ENCODE results near the gene ALOX15B.
"Not testable (repeated sequence)": the region's sequence is repeated elsewhere in the genome, so short reads cannot be mapped to it uniquely, and the experiment has no call there.

Gene ALOX15B

GRCh38 chr17:8062435-8062806, 23.6 kb downstream of the ALOX15B start:
- DNase-seq (ENCODE audit: low read depth in 3 of 3), result no peak

GRCh38 chr17:8062807-8063483, 24.1 kb downstream of the ALOX15B start:
- no peak for DNase-seq (ENCODE audit: low read depth in 3 of 3)

- DNase-seq (ENCODE audit: low read depth in 3 of 3), result no peak
These were observed 25.1 kb downstream of the ALOX15B start for GRCh38 chr17:8063761-8064534.

DNA sequence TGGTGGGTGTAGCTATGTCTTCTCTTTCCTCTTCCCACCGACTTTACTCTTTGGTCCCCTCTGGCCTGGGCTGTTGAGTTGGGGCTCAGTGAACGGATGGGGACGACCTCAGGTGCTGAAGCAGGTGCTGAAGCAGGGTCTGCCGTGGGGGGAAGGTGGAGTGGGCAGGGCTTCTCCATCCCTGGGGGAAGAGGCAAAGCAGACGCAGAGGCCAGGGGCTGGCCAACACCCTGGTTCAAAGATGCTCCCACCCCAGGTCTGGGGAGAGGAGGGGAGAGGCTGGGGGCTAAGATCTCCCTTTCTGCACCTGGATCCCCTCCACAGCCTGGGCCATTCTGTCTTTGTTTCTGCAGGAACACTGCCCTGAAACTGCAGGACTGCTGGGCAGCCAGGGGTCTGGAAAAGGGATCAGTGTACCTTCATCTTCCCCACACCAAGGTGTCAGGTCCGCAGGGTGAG, 25.7 kb downstream of the ALOX15B start:
- no peak for DNase-seq (ENCODE audit: low read depth in 3 of 3)

DNA sequence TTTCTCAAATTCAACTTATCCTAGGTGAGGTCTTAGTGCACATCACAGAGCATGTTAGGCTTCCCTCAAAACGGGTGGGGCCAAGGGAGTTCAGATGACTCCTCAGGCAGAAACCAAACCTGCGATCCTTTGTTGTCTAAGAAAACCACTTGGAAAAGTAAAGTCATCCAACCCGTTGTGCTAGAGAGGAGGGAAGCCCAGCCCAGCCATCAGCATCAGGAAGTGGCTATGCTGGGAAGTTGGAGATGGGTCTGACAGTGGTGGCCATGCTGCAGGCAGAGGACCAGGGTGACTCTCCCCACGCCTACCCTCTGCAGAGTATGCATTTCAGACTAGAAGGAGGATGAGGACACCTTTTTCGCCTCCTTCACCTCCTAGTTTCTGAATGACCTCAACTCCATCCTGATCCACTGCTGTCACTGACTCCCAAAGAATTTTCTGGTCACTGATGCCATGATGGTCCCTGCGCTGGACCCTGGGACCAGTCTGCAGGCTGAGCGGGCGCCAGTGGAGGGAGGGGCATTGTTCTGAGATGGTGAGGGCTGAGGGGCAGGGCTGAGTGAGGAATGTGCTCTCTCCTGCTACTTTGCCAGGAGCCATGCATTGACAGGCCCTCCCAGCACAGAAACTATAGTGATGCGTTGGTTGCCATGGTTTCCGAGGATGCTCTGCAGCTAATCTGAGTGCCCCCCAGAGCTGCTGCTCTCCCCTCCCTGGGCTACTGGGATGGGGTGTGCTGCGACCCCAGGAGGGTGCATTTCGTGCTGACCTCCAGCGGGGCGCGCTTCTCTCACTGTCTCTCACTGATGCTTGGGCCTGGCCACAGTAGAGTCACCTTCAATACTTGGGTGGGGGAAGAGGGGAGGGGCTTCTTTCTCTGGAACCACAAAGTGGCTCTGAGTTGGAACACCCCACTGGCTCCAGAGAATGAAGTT, 28.2 kb downstream of the ALOX15B start:
- no peak for DNase-seq (ENCODE audit: low read depth in 3 of 3)

DNA sequence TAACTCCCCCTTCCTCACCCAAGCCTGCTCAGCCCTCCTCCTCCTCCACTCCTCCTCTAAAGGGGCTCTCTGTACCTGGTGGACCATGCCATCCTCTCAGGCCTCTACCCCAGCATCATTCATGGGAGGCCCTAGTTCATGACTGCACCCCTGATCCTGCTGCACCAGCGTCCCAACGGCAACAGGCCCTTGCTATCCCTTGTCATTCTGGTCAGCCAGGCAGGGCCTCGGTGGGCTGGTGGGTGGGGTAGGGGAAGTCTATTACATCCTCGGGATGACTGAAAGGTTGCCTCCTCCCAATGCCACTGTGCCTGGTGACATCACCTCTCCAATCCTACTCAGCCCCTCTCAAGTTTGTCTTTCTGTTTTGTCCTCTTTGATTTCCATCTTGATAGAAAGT, 28.9 kb downstream of the ALOX15B start:
- no peak for DNase-seq (ENCODE audit: low read depth in 3 of 3)

DNA sequence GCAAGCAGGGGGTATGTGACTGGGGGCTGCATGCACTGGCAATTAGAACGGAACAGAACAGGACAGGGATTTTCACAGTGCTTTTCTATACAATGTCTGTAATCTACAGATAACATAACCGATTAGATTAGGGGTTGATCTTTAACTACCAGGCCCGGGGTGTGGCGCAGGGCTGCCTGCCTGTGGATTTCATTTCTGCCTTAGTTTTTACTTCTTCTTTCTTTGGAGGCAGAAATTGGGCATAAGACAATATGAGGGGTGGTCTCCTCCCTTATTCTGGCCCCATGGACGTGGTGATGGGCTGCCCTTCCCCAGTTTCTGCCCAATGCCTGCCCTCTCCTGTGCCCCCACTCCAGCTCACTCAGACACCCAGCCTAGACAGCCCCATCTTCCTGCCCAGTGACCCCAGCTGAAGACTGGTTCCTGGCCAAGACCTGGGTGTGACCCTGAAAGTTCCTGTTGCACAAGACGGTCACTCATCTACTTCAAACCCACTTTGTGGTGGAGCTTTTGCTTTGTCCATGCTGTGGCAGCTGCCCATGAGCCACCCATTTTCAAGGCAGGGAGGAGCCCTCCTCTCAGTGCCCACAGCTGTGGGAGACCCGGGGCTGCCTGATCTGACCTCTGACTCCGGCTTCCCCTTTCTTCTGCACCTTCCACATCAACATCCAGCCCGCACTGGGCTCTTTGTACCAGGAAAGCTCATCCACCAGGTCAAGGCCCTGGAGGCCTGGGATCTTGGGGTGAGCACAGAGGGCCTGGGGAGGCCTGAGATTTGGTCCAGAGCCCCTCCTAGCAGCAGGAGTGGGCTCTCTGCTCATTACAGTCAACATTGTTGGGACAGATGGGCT, 30.1 kb downstream of the ALOX15B start:
- no peak for DNase-seq (ENCODE audit: low read depth in 3 of 3)

DNA sequence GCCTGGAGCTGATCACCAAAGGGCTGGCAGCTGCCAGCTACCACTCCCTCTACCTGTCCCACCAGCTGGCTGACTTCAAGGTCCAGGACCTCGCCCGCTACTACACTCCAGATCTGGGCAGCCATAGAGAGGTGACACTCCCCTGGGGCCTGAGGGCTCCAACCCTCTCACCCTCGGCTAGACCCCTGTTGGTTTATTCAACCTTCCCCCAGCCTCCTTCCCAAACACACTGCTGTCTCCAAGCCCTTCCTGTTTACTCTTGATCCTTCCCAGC, 30.7 kb downstream of the ALOX15B start:
- DNase-seq (ENCODE audit: low read depth in 3 of 3), result no peak

GRCh38 chr17:8071496-8071895, 32.6 kb downstream of the ALOX15B start:
- no peak for DNase-seq (ENCODE audit: low read depth in 3 of 3)

GRCh38 chr17:8072341-8072728, 33.5 kb downstream of the ALOX15B start:
- DNase-seq (ENCODE audit: low read depth in 3 of 3), result no peak

- peak in 1 of 3 experiments; percentile 37 for DNase-seq (ENCODE audit: low read depth in 3 of 3)
These were observed 34.0 kb downstream of the ALOX15B start for GRCh38 chr17:8072729-8073461.

DNA sequence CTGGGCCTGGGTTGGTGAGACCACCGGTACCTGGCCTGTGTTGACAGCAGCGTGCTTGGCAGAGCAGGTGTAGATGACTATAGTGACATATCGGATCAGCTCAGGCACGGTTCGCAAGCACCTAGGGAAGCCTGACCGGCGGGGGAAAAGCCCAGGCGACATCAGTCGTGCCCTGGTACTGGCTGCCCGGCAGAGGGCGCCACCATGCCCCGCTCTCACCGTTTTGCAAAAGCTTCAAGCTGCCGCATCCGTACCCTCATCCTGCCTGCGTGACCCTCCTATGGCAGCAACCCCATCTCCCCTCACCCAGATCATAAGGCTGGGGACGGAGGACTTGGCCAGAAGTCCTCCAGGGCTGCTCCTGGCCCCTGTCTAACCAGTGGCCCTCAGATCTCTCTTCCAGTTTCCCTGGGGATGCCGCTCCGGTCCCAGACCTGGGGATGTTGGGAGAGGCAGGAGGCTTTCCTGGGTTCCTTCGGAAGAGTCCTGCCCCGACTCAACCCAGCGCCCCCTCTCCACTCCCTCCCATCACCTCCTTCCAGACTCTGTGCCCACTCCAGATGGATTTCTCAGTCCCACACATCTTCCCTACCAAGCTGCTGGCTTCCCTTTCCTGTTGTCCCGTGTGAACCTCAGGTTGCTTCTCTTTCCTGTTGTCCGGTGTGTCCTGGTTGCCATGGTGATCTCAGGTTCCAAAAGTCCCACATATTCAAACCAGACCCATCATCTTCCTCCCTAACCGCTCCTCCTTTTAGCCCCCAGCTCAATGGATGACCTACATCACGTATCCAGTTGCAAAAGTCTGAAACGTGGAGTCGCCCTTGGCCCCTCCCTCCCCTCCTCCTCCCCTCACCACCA, 35.0 kb downstream of the ALOX15B start:
- peak; percentile 72 to 86 (median 73) for DNase-seq (ENCODE audit: low read depth in 3 of 3)

GRCh38 chr17:8074554-8074953, 35.7 kb downstream of the ALOX15B start:
- DNase-seq (ENCODE audit: low read depth in 3 of 3), result no peak

DNA sequence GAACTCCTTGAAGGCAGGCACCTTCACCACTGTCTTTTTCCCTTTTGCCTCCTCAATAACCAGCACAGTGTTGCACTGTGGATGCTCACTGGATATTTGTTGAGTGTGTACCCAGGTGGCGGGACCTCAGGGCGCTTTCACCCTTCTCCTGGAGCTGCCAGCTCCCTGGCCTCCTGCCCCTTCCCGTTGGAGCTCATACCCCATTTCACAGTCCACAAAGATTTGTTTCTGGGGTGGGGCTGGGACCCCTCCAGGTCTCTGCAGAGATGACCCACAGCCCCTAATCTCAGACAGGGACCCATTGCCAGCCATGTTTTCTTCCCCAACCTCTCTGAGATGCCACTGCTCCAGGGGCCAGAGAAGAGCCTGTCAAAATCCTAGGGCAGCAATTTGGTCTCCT, 36.2 kb downstream of the ALOX15B start:
- no peak for DNase-seq (ENCODE audit: low read depth in 3 of 3)

DNA sequence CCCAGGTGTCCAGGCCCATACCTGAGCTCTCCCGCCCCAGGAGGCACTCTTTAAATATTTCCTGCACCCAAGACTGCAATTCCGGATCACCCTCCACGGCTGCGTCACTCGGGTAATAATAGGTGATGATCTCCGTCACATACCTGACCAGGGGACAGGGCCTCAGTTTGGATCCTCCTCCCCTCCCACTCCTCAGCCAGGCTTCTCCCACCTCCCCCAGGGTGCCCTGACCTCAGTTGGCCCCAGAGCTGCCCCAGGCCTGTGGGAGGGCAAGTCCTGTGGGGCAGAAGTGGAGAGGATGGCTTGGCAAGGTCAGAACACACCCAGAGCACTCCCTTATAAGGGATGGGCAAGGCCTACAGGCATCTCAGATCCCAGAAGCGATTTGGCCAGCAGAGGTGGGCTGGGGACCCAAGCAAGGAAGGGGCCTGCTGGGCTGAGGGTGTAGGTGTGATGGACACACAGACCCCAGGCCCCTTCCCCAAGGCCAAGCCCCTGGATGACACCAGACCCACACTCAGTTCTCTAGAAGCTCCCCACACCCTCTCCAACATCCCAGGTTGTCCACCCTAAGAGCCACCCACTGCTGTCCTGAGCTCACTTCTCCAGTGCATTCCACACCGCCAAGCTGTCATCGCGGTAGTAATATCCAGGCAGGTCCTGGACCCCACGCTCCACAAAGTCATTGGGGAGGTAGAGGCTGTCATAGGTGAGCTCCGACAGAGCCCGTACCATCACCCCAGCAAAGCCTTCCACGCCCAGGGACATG, 36.9 kb downstream of the ALOX15B start:
- DNase-seq (ENCODE audit: low read depth in 3 of 3), result no peak

- no peak for DNase-seq (ENCODE audit: low read depth in 3 of 3)
These were observed 37.8 kb downstream of the ALOX15B start for GRCh38 chr17:8076502-8077266.

- not testable (repeated sequence) for DNase-seq (ENCODE audit: low read depth in 3 of 3)
These were observed 39.1 kb downstream of the ALOX15B start for GRCh38 chr17:8077939-8078338.

All from stimulated activated CD4-positive, alpha-beta T cell treated with anti-CD3 and anti-CD28 coated beads, TNF-alpha, amount 100 ng/mL, for 24 hours (primary cell).